Fibroblast of peridontal ligament (primary cell): Measurements from ENCODE around the gene KLF1.
"Not testable (repeated sequence)": the region's sequence is repeated elsewhere in the genome, so short reads cannot be mapped to it uniquely, and the experiment has no call there.

ENCODE experiments used
- DNase-seq: peaks from one replicate; pipeline ENCODE4 v3.0.0-alpha.2; 2010; ENCODE audit errors: extremely low read depth

Gene KLF1

DNA sequence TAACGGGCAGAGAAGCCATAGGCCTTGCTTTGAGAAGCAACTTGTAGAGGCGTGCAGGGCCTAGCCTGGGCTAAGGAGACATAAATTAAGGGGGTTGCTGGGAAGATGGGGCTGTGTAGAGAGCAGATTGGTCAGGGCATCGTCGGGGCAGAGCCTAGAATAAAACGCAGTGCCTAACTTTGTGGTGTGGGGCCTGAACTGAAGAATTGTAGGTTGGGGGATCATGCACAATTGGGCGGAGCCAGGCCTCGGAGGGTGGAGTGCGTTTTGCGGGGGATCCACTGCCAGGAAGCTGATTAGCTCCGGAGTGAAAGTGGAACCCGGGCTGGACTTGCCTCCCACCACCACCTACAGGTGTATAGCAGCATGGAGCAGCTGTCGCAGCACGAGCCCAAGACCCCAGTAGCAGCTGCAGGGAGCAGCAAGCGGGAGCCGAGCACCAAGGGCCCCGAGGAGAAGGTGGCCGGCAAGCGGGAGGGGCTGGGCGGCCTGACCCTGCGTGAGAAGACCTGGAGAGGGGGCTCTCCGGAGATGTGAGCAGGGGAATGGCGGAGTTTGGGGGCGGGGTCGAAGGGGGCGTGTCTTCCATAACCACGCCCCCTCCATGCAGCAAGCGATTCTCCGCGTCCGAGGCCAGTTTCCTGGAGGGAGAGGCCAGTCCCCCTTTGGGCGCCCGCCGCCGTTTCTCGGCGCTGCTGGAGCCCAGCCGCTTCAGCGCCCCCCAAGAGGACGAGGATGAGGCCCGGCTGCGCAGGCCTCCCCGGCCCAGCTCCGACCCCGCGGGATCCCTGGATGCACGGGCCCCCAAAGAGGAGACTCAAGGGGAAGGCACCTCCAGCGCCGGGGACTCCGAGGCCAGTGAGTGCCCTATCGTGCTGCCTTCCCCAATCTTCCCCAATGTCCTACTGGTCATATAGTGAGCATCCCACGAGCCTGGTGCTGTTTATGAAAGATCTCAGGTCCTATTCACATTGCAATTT lies 19.6 kb downstream of the KLF1 start:
- DNase-seq = peak; percentile 34

DNA sequence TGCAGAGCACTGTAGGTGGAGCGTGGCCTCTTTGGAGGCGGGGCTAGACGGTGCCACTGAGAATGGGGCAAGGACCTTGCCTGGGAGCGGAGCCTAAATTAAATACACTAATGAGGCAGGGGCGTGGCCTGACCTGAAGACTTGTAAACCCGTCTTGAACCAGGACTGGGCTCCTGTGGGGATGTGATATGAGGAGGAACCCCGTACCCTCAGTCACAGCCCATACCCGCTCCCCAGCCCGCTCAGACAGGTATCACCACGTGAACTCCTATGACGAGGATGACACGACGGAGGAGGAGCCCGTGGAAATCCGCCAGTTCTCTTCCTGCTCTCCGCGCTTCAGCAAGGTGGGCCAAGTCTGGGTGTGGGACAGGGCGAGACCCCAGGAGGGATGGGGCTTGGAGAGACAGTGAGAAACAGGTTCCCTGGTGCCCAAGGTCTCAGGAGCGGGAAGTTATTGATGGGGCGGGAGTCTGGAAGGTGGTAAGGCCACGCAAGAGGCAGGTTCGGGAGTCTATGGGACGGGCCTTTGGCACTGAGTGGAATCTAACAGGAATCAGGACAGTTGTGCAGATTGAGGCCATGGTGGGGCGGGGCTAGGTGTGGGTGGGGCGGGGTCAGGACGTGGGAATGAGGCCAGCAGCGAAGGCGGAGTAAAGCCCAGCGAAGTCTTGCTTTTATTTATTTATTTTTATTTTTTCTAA lies 20.4 kb downstream of the KLF1 start:
- no peak for DNase-seq

DNA sequence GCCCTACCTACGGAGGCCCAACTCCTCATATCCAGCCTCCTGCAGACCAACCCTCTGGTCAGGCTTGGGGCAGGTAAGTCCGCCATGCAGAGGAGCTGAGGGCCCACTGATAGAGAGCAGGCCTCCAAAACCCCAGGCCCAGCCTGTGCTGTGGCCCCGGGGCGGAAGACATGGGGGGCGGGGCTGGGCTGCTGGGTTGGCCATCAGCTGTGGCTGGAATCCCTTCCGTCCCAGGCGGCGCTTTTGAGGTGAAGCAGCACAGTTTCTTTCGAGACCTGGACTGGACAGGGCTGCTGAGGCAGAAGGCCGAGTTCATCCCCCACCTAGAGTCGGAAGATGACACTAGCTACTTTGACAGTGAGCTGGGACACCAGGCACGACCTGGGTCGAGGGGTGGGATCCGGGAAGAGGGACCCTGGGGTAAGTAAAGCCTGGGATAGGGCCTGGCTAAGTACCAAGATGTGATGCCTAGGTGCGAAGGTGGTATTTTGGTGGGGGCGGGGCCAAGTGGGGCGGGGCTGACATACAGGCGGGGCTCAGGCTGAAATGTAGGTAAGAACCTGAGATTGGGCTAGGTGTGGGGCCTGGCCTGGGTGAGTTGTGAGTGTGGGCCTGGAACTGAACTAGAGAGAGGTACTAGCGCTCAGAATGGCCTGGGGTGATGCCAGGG lies 21.1 kb downstream of the KLF1 start:
- no peak for DNase-seq

DNA sequence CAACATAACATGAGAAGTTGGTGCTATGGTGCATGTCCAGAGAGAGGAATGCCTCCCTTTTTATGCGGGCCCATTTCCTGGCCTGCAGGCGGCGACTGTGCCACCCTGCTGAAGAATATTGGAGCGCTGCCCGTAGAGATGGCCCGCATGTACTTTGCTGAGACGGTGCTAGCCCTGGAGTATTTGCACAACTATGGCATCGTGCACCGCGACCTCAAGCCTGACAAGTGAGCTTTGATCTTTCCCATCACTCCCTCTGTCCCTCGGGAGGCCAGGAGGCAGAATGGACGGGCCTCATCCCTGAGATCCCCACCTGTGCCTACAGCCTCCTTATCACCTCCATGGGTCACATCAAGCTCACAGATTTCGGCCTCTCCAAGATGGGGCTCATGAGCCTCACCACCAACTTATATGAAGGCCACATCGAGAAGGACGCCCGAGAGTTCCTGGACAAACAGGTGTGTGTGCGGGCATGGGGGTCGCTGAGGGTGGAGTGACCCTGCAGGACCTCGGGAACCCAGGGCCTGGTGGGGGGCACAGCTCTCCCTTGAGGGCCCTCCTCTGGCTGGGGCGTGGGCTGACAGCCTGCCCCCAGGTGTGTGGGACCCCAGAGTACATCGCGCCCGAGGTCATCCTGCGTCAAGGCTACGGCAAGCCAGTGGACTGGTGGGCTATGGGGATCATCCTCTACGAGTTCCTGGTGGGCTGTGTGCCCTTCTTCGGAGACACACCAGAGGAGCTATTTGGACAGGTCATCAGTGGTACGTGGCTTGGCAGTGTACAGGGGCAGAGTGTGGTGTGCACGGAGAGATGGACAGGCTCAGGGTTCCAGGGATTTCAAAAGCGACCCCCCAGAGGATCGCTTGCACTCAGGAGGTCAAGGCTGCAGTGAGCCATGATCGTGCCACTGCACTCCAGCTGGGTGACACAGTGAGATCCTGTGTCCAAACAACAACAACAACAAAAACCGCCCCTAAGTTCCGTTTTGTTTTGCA lies 22.0 kb downstream of the KLF1 start:
- DNase-seq = no peak

DNA sequence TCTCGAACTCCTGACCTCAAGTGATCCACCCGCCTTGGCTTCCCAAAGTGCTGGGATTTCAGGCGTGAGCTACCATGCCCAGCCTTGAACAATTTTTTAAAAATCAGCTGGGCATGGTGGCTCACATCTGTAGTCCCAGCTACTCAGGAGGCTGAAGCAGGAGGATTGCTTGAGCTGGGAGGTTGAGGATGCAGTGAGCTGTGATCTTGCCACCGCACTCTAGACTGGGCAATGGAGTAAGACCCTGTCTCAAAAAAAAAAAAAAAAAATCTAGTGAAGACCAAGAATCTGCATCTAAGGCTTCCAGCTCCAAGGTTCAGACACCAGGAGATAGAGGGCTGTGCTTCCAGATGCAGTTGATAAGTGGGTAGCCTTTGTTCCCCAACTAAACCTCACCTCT lies 22.9 kb downstream of the KLF1 start:
- no peak for DNase-seq

DNA sequence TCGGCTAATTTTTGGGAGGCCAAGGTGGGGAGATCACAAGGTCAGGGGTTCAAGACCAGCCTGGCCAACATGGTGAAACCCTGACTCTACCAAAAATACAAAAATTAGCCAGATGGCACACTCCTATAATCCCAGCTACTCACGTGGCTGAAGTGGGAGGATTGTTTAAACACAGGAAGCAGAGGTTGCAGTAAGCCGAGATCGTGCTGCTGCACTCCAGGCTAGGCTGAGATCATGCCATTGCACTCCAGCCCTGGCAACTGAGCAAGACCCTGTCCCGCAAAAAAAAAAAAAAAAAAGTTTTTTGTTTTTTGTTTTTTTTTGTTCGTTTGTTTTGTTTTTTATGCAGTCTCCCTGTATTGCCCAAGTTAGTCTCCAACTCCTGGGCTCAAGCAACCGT lies 27.5 kb downstream of the KLF1 start:
- no peak for DNase-seq

DNA sequence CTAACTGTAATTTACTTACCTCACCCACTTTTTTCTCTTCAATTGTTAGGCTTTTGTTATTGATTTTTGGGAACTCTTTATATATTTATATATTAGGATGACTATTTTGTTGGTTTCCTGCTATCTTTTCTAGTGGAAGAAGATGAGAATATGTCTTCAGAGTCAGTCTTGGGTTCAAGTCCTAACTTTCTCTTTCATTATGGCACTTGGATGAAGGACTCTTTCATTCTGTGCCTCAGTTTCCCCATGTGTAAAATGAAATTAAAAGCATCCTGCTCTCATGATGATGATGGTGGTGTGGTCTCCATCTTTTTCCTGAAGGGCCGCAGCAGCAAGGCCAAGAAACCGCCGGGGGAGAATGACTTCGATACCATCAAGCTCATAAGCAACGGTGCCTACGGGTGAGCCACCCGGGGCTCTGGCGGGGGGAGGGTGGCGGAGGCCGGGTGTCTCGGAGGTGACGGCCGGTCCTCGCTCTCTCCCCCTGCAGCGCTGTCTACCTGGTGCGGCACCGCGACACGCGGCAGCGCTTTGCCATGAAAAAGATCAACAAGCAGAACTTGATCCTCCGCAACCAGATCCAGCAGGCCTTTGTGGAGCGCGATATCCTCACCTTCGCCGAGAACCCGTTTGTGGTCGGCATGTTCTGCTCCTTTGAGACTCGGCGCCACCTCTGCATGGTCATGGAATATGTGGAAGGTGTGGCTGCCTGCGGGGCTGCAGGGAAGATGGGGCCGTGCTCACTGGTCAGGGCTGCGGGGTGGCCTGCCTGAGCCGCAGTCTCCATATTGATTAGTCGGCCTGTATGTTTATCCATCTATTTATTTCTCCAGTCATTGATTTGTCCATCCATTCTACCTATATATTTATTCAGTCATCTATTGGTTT lies 28.7 kb downstream of the KLF1 start:
- DNase-seq = no peak

DNA sequence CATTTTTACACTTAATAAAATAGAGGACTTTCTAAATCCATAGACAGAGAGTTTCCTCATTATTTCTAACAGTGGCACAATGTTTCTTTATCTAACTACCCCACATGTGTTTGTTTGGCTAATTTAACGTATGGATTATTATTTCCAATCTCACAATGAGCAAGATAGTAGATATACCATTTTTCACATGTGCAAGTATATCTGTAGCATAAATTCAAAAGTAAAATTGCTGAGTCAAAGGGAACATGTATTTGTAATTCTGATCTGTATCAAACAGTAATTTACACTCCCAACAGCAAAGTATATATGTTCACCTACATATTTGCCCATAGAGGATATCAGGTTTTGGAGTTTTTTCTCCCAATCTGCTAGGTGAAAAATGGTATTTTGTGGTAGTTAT lies 30.3 kb downstream of the KLF1 start:
- DNase-seq = no peak

DNA sequence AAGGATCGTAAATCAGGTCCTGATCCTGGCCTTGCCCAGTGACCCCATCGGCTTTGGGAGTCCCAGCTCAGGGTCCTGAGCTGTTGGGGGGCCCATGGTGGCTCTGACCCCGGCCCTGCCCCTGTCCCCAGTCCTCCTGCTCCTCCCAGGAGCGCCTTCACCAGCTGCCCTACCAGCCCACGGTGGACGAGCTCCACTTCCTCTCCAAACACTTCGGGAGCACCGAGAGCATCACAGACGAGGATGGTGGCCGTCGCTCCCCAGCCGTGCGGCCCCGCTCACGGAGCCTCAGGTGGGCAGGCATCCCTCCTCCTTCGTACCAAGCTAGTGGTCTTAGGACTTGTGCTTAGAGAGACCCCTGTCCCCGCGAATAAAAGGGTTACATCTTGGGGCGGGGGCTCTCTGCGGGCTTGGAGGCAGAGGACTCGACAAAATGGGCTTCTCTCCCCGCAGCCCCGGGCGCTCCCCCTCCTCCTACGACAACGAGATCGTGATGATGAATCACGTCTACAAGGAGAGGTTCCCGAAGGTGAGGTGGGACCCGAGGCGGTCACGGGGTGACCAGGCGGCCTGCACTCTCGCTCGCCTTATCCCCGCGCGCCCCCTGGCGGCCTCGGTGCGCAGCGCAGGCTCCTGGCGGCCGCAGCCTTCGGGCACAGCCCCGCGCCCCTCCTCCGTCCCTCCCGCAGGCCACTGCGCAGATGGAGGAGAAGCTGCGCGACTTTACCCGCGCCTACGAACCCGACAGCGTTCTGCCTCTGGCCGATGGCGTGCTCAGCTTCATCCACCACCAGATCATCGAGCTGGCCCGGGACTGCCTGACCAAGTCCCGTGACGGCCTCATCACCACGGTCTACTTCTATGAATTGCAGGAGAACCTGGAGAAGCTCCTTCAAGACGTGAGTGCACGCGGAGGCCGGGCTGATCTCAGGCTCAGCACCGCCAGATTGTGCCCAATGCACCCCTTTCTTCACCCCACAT lies 39.6 kb downstream of the KLF1 start:
- DNase-seq = peak; percentile 67

DNA sequence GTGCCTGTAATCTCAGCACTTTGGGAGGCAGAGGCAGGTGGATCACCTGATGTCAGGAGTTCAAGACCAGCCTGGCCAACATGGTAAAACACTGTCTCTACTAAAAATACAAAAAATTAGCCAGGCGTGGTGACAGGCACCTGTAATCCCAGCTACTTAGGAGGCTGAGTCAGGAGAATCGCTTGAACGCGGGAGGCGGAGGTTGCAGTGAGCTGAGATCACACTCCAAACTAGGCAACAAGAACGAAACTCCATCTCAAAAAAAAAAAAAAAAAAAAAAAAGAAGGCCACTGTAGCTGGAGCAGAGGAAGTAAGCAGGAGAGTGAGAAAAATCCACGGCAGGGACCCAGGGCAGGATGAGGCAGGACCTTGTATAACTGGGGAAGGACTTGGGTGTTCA lies 40.4 kb downstream of the KLF1 start:
- DNase-seq = not testable (repeated sequence)

DNA sequence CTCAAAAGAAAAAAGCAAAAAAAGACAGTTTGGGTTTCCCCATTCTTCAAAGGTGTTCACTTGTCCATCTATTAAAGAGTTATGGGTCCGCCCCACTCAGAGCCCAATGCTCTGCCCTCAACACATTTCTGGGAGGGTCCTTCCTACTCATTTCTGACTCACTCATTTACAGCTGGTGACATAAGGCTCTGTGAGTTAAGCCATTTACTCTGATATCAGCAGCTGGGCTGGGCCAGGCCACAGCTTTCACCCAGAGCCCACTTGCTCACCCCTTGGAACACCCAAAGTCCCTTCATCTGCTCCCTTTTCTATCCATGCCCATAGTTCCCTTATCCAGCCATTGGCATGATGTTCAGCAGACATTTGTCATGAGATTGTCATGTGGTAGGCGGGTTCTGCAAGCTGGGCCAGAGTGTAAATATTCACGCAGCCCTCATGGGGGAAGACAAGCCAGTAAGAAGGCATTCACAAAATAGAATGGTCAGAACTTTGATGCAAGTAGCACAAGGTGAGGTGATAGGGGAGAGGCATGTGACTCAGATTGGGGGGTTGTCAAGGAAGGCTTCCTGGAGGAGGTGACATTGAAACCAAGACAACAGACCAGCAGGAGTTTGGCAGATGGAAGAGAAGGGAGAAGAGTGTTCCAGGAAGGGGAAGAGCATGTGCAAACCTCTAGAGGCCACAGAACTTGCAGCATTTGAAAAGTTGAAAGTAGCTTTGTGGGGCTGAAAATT lies 42.8 kb downstream of the KLF1 start:
- no peak for DNase-seq

DNA sequence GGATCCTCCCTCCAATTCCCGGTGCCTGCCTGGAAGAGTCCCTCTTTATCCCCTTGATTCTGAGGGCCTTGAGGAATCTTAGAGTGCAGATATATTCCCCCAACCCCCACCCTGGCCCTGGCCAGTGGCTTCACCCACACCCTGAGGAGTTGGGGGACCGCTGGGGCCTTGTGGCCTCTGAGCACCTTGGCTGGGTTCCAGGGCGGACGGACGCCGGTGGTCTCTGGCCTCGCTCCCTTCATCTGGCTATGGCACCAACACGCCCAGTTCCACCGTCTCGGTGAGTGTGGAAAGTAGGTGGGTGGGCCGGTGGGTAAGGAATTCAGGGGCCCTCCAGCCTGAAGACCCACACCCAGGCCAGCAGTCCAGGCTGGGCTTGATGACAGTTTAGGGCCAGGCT lies 43.7 kb downstream of the KLF1 start:
- DNase-seq = no peak

DNA sequence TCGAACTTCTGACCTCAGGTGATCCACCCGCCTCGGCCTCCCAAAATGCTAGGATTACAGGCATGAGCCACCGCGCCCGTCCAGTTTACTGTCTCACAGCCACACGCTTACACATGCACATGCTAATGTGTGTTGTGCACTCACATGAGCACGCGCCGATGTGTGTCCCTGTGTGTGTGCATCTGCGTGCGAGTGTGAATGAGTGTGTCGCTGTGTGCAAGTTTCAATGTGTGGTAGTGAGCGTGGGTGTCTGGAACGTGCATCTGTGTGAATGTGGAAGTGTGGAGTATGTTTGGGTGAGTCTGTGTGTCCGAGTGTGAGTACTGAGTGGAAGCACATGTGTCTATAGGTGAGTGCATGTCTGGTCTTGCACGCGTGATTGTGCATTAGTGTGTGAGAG lies 44.5 kb downstream of the KLF1 start:
- no peak for DNase-seq

DNA sequence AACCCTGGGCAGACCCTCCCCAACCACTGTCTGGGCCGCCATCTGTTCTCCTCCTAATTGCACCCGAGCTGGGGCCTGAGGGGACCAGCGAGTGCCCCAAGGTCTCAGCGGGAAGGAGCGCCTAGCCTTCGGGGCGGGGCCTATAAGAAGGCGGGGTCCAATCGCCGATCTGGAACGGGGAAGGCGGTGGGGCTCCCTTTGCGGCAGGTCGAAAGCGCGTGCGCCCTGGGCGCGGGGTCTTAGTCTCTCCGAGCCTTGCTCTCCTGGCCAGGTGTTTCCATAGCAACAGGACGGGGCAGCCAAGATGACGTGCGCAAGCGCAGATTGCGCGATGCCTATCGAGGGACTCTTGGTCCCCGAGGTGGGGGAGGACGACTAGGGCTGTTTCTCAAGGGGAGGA lies 45.9 kb downstream of the KLF1 start:
- no peak for DNase-seq

DNA sequence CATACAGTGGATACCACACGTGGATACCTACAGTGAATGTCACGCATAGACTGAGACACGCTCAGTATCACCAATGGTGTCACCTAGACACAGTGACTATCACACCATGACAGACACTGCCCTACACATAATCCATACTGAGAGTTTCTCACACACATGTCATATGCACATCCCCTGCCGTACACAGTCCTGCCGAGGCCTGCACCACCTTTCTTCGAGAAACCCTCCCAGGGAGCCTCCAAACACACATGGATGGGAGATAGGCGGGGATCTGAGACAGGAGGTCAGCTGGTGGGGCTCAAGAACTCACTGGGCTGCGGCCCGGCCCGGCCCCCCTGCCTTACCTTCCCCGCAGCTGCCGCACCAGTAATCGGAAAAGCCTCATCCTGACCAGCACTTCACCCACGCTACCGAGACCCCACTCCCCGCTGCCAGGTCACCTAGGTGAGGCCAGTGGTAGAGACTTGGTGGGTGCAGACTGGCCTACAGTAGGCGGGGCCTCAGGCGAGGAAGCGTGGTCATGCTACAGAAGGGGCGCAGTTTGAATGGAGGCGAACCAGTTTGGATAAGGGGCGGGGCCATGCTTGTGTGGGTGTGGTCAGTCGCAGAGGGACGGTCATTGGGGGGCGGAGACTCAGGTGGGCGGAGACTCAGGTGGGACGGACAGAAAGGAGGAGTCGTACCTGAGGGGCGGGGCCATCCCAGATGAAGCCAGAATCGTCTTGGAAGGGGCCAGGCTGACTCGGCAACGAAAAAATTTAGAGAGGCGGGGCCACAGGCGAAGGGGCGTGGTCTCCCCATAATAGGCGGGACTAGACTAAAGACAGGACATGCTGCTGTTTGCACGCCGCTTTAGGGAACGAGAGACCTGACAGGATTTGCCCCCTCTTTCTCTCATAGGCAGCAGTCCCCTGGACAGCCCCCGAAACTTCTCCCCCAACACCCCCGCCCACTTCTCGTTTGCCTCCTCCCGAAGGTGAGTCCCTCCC lies 46.6 kb downstream of the KLF1 start:
- DNase-seq = no peak

DNA sequence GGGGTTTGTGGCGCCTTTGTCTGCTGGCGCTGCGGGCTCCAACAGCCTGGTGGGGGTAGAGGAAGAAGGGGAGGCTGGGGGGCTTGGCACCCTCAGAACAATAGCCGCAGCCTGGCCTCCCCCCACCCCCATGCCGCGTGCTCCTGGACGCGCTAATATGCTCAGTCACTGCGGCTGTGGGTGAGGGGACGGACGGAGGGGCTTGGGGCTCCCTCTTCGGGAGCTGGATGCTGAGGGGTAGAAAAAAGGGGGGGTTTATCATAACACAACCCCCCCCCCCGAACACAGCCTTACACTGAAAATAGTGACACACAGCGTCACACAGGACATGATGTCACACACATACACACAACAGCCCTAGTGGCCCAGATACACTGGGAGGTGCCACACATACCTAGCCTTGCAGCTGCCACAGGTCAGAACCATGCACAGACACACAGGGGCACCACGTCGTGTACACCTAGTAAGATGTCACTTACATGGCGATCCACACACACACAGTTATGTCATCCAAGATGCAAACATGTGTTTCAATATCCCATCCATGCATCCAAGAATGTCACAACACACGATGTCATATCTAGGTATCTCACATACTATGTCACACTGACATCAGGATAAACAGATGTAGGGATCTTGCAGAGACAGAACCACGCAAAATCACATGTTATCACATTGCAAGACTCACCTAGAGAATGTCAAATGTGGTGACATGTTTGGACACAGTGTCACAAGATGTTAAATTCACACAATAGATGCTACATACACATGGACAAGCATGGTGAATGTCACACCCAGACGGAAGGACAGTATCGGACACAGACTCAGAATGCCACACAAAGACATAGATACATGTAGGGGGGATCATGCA lies 47.9 kb downstream of the KLF1 start:
- DNase-seq = no peak
